Amniotic stem cell (primary cell): Measurements from ENCODE around the gene GID4.

Source experiments
- DNase-seq: peaks from one replicate; lab custom pipeline; 2025; lab: John Stamatoyannopoulos, UW

The GID4 gene

GRCh38 chr17:18101828-18102227 lies 62.6 kb downstream of the GID4 start:
- DNase-seq: no peak

GRCh38 chr17:18102640-18103039 lies 63.4 kb downstream of the GID4 start:
- no peak for DNase-seq

GRCh38 chr17:18105027-18105426 lies 65.8 kb downstream of the GID4 start:
- no peak for DNase-seq

GRCh38 chr17:18105595-18105994 lies 66.4 kb downstream of the GID4 start:
- DNase-seq: no peak

- DNase-seq: no peak
Measured at GRCh38 chr17:18106211-18106610, 67.0 kb downstream of the GID4 start.

- no peak for DNase-seq
Measured at GRCh38 chr17:18107061-18107790, 68.0 kb downstream of the GID4 start.

- no peak for DNase-seq
Measured at GRCh38 chr17:18107971-18108370, 68.8 kb downstream of the GID4 start.

GRCh38 chr17:18108401-18109312 lies 69.4 kb downstream of the GID4 start, which contains the start of gene MYO15A:
MYO15A (plus strand) TSS chr17:18108756; CDS start chr17:18118801, 10,045 bp downstream.
- no peak for DNase-seq

- no peak for DNase-seq
Measured at GRCh38 chr17:18109935-18110485, 70.8 kb downstream of the GID4 start.

- DNase-seq: no peak
Measured at GRCh38 chr17:18110636-18111145, 71.5 kb downstream of the GID4 start.

- DNase-seq: no peak
Measured at GRCh38 chr17:18111330-18111971, 72.2 kb downstream of the GID4 start.

- no peak for DNase-seq
Measured at GRCh38 chr17:18115517-18115916, 76.3 kb downstream of the GID4 start.

- no peak for DNase-seq
Measured at GRCh38 chr17:18116078-18116477, 76.9 kb downstream of the GID4 start.

- DNase-seq: no peak
Measured at GRCh38 chr17:18117533-18117932, 78.3 kb downstream of the GID4 start.
